ENCODE results near the gene OR10H1.
"Not testable (repeated sequence)": the region's sequence is repeated elsewhere in the genome, so short reads cannot be mapped to it uniquely, and the experiment has no call there.

Gene OR10H1

DNA sequence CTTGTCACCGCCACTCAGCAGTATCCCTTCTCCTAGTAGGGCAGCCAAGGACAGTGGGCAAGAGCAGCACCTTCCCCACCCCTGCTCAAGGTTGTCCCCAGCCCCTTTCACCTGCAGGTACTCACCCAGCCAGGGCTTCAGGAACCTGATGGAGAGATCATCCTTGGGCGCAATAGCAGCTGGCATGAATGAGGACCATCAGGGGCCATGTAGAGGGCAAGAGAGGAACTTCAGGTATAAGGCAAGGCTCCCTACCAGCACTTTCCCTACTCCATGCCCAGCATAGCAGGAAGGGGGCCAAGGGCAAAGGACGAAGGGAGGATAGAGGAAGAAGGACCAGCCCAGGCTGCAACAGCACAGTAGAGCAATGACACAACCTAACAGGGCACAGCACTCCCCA lies 41.3 kb downstream of the OR10H1 start:
- not testable (repeated sequence) for DNase-seq (ENCODE audit: low read depth)

DNA sequence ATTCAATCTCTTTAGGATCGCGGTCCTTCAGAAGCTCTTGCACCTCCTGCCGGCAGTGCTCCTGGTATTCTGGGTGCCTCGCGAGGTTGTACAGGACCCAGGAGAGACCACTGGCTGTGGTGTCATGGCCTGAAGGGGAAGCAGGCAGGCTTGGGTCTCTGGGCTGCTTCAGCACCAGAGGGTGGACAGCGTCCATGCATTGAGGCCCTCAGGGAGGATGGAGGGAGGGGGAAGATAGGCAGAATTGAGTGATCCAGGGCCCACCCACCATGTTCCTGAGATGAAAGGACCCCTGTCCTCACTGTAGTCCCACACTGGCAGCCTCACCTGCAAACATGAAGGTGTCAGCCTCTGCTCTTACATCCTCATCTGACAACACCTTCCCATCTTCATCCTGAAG lies 45.9 kb downstream of the OR10H1 start:
- no peak for DNase-seq (ENCODE audit: low read depth)

DNA sequence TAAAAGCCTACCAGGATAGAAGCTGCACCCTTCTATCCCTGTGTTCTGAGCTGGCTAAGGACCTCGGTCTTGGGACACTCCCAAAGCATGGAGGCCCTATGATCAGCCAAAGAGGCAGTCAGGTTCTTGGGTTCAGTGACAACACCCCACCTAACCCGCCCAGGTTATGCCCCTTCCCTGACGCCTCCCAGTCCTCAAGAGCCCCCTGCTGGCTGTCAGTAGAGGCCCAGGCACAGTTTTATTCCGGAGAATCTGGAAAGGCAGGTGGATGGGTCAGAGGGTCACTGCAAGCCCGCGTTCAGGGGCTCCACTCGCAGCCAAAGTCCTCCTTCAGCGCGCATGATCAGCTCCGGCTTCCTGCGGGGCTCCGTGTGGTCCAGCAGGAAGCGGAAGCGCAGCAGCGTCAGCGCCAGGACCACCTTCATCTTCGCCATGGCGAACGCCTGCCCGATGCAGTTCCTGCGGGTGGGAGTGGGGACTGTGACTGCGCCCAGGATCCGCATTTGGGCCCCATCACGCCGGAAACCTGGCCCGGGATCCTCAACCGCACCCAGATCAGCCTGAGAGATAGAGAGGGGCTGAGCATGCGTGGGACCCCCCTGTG lies 55.4 kb downstream of the OR10H1 start:
- no peak for DNase-seq (ENCODE audit: low read depth)

DNA sequence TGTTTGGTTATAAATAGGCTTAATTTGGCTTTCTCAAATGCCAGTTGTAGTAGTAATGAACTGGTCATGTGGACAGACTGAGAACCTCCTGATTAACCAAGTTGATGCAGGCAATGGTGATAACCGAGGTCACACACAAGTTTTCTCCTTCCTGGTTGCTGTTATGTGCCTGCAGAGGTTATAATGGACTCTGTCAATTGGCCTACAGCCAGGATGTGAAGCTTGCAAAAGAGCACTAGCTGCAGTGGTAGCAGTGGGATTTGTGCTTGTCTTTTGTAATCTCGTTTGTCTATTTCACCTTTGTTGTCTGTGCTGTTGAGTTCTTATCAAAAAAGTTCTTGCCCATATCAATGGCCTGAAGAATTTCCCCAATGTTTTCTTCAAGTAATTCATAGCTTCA lies 57.1 kb downstream of the OR10H1 start:
- DNase-seq (ENCODE audit: low read depth), result no peak

Measured in amniotic epithelial cell (primary cell).